ENCODE data around the gene SASH1.

DNA sequence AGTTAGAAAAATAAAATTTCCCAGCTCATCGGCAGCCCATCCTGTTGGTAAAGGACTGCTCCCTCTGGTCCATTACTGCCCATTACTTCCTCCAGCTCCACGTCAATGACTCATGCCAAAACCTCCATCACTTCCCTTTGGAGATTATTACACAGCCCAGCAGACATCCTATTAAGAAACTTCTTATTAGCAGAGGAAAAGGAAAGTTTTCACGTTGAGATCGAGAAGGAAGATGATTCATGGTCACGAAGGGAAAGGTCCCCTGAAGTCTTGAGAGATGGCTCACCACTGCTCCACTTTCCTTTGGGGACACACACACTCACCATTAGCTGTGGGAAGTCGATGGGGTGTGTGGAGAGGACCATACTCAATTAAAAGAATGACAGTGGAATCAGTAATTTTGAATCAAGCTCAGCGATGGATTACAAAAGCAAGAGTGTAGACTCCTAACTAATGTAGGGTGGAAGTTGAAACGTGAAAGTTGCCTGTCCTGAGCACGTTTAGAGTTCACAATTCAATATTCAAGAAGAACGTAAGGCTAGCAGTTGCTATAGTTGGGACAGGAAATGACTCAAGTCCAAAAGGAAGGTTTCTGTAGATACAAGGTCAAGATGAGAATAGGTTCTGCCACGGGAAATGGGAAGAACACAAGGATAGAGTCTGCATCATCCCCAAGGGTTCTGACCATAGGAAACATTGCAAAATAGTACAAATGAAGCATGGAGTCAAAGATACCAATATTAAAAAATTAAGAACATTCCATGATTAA is 21.6 kb downstream of the SASH1 start:
- TF ChIP-seq, protein P1, sequence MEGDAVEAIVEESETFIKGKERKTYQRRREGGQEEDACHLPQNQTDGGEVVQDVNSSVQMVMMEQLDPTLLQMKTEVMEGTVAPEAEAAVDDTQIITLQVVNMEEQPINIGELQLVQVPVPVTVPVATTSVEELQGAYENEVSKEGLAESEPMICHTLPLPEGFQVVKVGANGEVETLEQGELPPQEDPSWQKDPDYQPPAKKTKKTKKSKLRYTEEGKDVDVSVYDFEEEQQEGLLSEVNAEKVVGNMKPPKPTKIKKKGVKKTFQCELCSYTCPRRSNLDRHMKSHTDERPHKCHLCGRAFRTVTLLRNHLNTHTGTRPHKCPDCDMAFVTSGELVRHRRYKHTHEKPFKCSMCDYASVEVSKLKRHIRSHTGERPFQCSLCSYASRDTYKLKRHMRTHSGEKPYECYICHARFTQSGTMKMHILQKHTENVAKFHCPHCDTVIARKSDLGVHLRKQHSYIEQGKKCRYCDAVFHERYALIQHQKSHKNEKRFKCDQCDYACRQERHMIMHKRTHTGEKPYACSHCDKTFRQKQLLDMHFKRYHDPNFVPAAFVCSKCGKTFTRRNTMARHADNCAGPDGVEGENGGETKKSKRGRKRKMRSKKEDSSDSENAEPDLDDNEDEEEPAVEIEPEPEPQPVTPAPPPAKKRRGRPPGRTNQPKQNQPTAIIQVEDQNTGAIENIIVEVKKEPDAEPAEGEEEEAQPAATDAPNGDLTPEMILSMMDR (IDR thresholded peaks at IDR 0.05), result no peak
- no peak for TF ChIP-seq POLR2A (IDR thresholded peaks at IDR 0.05)

All from body of pancreas (tissue), 4 donors.